Hematopoietic multipotent progenitor cell treated with erythropoietin and hydrocortisone succinate and interleukin-3 and kit ligand, for 8 days (in vitro differentiated cells): Measurements from ENCODE around the gene BTRC.
"Not testable (repeated sequence)": the region's sequence is repeated elsewhere in the genome, so short reads cannot be mapped to it uniquely, and the experiment has no call there.

ENCODE experiments used
- DNase-seq: peaks from one replicate; pipeline ENCODE4 v3.0.0-alpha.2; 2015

Gene BTRC

GRCh38 chr10:101388676-101389276, 34.8 kb downstream of the BTRC start:
- DNase-seq = no peak

- not testable (repeated sequence) for DNase-seq
These were observed 35.6 kb downstream of the BTRC start for GRCh38 chr10:101389532-101389931.

- DNase-seq = no peak
These were observed 36.1 kb downstream of the BTRC start for GRCh38 chr10:101389986-101390531.

GRCh38 chr10:101393378-101393777, 39.4 kb downstream of the BTRC start:
- no peak for DNase-seq

GRCh38 chr10:101394524-101395133, 40.7 kb downstream of the BTRC start:
- DNase-seq = peak; percentile 54

- peak; percentile 50 for DNase-seq
These were observed 43.2 kb downstream of the BTRC start for GRCh38 chr10:101397140-101397539.

GRCh38 chr10:101400585-101400984, 46.6 kb downstream of the BTRC start:
- DNase-seq = no peak

- no peak for DNase-seq
These were observed 48.7 kb downstream of the BTRC start for GRCh38 chr10:101402711-101403110.

GRCh38 chr10:101403161-101403560, 49.2 kb downstream of the BTRC start:
- no peak for DNase-seq

GRCh38 chr10:101405001-101405400, 51.0 kb downstream of the BTRC start:
- DNase-seq = no peak

- no peak for DNase-seq
These were observed 57.6 kb downstream of the BTRC start for GRCh38 chr10:101411598-101411997.

GRCh38 chr10:101414034-101414433, 60.1 kb downstream of the BTRC start:
- DNase-seq = no peak

GRCh38 chr10:101415884-101416283, 61.9 kb downstream of the BTRC start:
- no peak for DNase-seq

- not testable (repeated sequence) for DNase-seq
These were observed 68.0 kb downstream of the BTRC start for GRCh38 chr10:101421967-101422366.

GRCh38 chr10:101425535-101425934, 71.6 kb downstream of the BTRC start:
- no peak for DNase-seq

GRCh38 chr10:101428036-101428435, 74.1 kb downstream of the BTRC start:
- DNase-seq = no peak

- no peak for DNase-seq
These were observed 75.5 kb downstream of the BTRC start for GRCh38 chr10:101429423-101429822.

GRCh38 chr10:101436302-101436701, 82.3 kb downstream of the BTRC start:
- DNase-seq = no peak

- DNase-seq = no peak
These were observed 85.0 kb downstream of the BTRC start for GRCh38 chr10:101438881-101439391.

- DNase-seq = peak; percentile 93
These were observed 87.8 kb downstream of the BTRC start for GRCh38 chr10:101441541-101442455.

- DNase-seq = no peak
These were observed 88.5 kb downstream of the BTRC start for GRCh38 chr10:101442456-101442800.

GRCh38 chr10:101444058-101444898, 90.3 kb downstream of the BTRC start:
- peak; percentile 67 for DNase-seq
